HEK293T (cell line): Measurements from ENCODE around the gene KANSL1L.
"Not testable (repeated sequence)": the region's sequence is repeated elsewhere in the genome, so short reads cannot be mapped to it uniquely, and the experiment has no call there.

Source experiments
- ARNT ChIP-seq: fragments of 450-650 bp; IDR thresholded peaks from 2 replicates; pipeline ENCODE4 v1.6.1; 2017; ENCODE audit warnings: mild to moderate bottlenecking
- BHLHE40 ChIP-seq: fragments of 450-650 bp; IDR thresholded peaks from 2 replicates; pipeline ENCODE4 v1.6.1; 2016; ENCODE audit warnings: mild to moderate bottlenecking, moderate library complexity, borderline replicate concordance
- CTBP1 ChIP-seq: fragments of 450-650 bp; IDR thresholded peaks from 2 replicates; pipeline ENCODE4 v1.6.1; 2016; ENCODE audit warnings: borderline replicate concordance
- ELF4 ChIP-seq: fragments of 450-650 bp; IDR thresholded peaks from 2 replicates; pipeline ENCODE4 v1.6.1; 2017; ENCODE audit warnings: antibody characterized with exemption
- FOXA1 ChIP-seq: fragments of 450-650 bp; IDR thresholded peaks from 2 replicates; pipeline ENCODE4 v1.6.1; 2016; ENCODE audit warnings: mild to moderate bottlenecking
- FOXK2 ChIP-seq: fragments of 450-650 bp; IDR thresholded peaks from 2 replicates; pipeline ENCODE4 v1.6.1; 2016; ENCODE audit warnings: mild to moderate bottlenecking
- FOXM1 ChIP-seq: fragments of 450-650 bp; IDR thresholded peaks from 2 replicates; pipeline ENCODE4 v1.6.1; 2017; ENCODE audit warnings: mild to moderate bottlenecking, borderline replicate concordance
- LEF1 ChIP-seq: fragments of 450-650 bp; IDR thresholded peaks from 2 replicates; pipeline ENCODE4 v1.6.1; 2017; ENCODE audit warnings: mild to moderate bottlenecking, borderline replicate concordance
- NFRKB ChIP-seq: fragments of 450-650 bp; IDR thresholded peaks from 2 replicates; pipeline ENCODE4 v1.6.1; 2016; ENCODE audit warnings: mild to moderate bottlenecking, moderate library complexity
- PKNOX1 ChIP-seq: fragments of 450-650 bp; IDR thresholded peaks from 2 replicates; pipeline ENCODE4 v1.6.1; 2016
- SP1 ChIP-seq: fragments of 450-650 bp; IDR thresholded peaks from 2 replicates; pipeline ENCODE4 v1.6.1; 2017
- SUZ12 ChIP-seq: fragments of 450-650 bp; IDR thresholded peaks from 2 replicates; pipeline ENCODE4 v1.6.1; 2016; ENCODE audit warnings: mild to moderate bottlenecking
- TARDBP ChIP-seq: fragments of 450-650 bp; IDR thresholded peaks from 2 replicates; pipeline ENCODE4 v1.6.1; 2016
- ZNF384 ChIP-seq: fragments of 450-650 bp; IDR thresholded peaks from 2 replicates; pipeline ENCODE4 v1.6.1; 2016

GRCh38 chr2:210177115-210177514 is 5.9 kb upstream of the KANSL1L start:
- TF ChIP-seq FOXM1, BHLHE40, TARDBP, ELF4, FOXK2, SUZ12, ZNF384, NFRKB, SP1, PKNOX1, LEF1, CTBP1, ARNT, FOXA1: not testable (repeated sequence)
